MM.1S (cell line): Measurements from ENCODE around the gene SMU1.

Source experiments
- DNase-seq: peaks from one replicate; pipeline ENCODE4 v3.0.0-alpha.2; 2015
- H2AFZ ChIP-seq: fragments of 300-600 bp; sonication (generic); 2 replicates; pipeline ENCODE4 v1.6.0; 2016; ENCODE audit warnings: antibody characterized with exemption, low read length
- H3F3A ChIP-seq: fragments of 300-600 bp; sonication (generic); 2 replicates; pipeline ENCODE4 v1.6.1; 2016; ENCODE audit warnings: mild to moderate bottlenecking, antibody characterized with exemption, low read length, moderate library complexity, mixed read lengths; ENCODE audit not compliant: insufficient read depth
- H3K27ac ChIP-seq: fragments of 300-600 bp; sonication (generic); 2 replicates; pipeline ENCODE4 v1.5.1; 2016; ENCODE audit warnings: mild to moderate bottlenecking, low read length
- H3K27me3 ChIP-seq: fragments of 300-600 bp; sonication (generic); replicated peaks from 2 replicates; pipeline ENCODE4 v1.6.0; 2016; ENCODE audit warnings: low read length; ENCODE audit not compliant: insufficient read depth
- H3K36me3 ChIP-seq: fragments of 300-600 bp; sonication (generic); replicated peaks from 2 replicates; pipeline ENCODE4 v1.6.1; 2016; ENCODE audit warnings: mild to moderate bottlenecking, low read length, mixed read lengths; ENCODE audit not compliant: insufficient read depth
- H3K4me1 ChIP-seq: fragments of 300-600 bp; sonication (generic); 2 replicates; pipeline ENCODE4 v1.6.1; 2016; ENCODE audit warnings: low read length, mixed read lengths
- H3K4me2 ChIP-seq: fragments of 300-600 bp; sonication (generic); 2 replicates; pipeline ENCODE4 v1.6.0; 2016; ENCODE audit warnings: low read depth, low read length
- H3K4me3 ChIP-seq: fragments of 300-600 bp; sonication (generic); 2 replicates; pipeline ENCODE4 v1.5.1; 2016; ENCODE audit warnings: low read length, mixed read lengths
- H3K79me2 ChIP-seq: fragments of 300-600 bp; sonication (generic); 2 replicates; pipeline ENCODE4 v1.6.1; 2016; ENCODE audit warnings: mixed run types, low read length, mixed read lengths
- H3K9ac ChIP-seq: fragments of 300-600 bp; sonication (generic); 2 replicates; pipeline ENCODE4 v1.6.1; 2016; ENCODE audit warnings: low read length, mixed read lengths
- H3K9me2 ChIP-seq: fragments of 300-600 bp; sonication (generic); replicated peaks from 2 replicates; pipeline ENCODE4 v1.6.1; 2016; ENCODE audit warnings: mild to moderate bottlenecking, low read length, mixed read lengths; ENCODE audit not compliant: insufficient read depth
- H3K9me3 ChIP-seq: fragments of 300-600 bp; sonication (generic); replicated peaks from 2 replicates; pipeline ENCODE4 v1.6.1; 2016; ENCODE audit warnings: mild to moderate bottlenecking, low read length, mixed read lengths; ENCODE audit not compliant: insufficient read depth
- H4K20me1 ChIP-seq: fragments of 300-600 bp; sonication (generic); 2 replicates; pipeline ENCODE4 v1.6.1; 2016; ENCODE audit warnings: mild to moderate bottlenecking, low read length, moderate library complexity, mixed read lengths; ENCODE audit not compliant: insufficient read depth
- CTCF ChIP-seq: fragments of 300-600 bp; sonication (generic); IDR thresholded peaks from 2 replicates; pipeline ENCODE4 v1.5.1; 2016; ENCODE audit warnings: antibody characterized with exemption, low read length, mixed read lengths
- EZH2 ChIP-seq: fragments of 300-600 bp; sonication (generic); optimal IDR thresholded peaks from 2 replicates; pipeline ENCODE3; 2017; ENCODE audit warnings: low read depth, mild to moderate bottlenecking, antibody characterized with exemption, low read length, mixed read lengths
- EZH2phosphoT487 ChIP-seq: fragments of 300-600 bp; sonication (generic); IDR thresholded peaks from 2 replicates; pipeline ENCODE4 v1.6.1; 2018; ENCODE audit warnings: antibody characterized with exemption, low read length

Gene SMU1

GRCh38 chr9:33124046-33124445 lies 47.6 kb upstream of the SMU1 start:
- Histone ChIP-seq H3K4me3 (no peak overlapping the region), H3K79me2 (0 out of 2 replicates have a peak, but pooled peaks cover 9% of the 10 kb centered on the region), H3K36me3 (no peaks in the 10 kb centered on the region), H3K9me2 (no peaks in the 10 kb centered on the region), H3K9me3 (no peaks in the 10 kb centered on the region), H3K4me2 (no peak overlapping the region), H3K27me3 (no peaks in the 10 kb centered on the region), H3F3A (no peaks in the 10 kb centered on the region), H3K27ac (no peak overlapping the region), H3K9ac (no peak overlapping the region), H3K4me1 (peaks cover 7% of the 10 kb centered on the region), H2AFZ (no peak overlapping the region), H4K20me1 (no peaks in the 10 kb centered on the region)
- TF ChIP-seq CTCF (no peak), EZH2phosphoT487 (no peak), EZH2 (no peak)
- no peak for DNase-seq

- Histone ChIP-seq H3K9me3 (no peaks in the 10 kb centered on the region), H3K27ac (no peak overlapping the region), H3K36me3 (no peaks in the 10 kb centered on the region), H3K9ac (no peak overlapping the region), H3K9me2 (no peaks in the 10 kb centered on the region), H3K27me3 (no peaks in the 10 kb centered on the region), H3K79me2 (0 out of 2 replicates have a peak, but pooled peaks cover 7% of the 10 kb centered on the region), H2AFZ (no peak overlapping the region), H3K4me3 (no peak overlapping the region), H3K4me1 (peaks cover 7% of the 10 kb centered on the region), H3F3A (no peaks in the 10 kb centered on the region), H3K4me2 (no peak overlapping the region), H4K20me1 (no peaks in the 10 kb centered on the region)
- no peak for DNase-seq
- TF ChIP-seq CTCF (no peak), EZH2 (no peak), EZH2phosphoT487 (no peak)
Observed at GRCh38 chr9:33123407-33124031, 47.0 kb upstream of the SMU1 start.

- TF ChIP-seq CTCF, result no peak
- TF ChIP-seq EZH2phosphoT487, result no peak
- no peak for TF ChIP-seq EZH2
- Histone ChIP-seq H3K4me3 (no peak overlapping the region), H3K79me2 (0 out of 2 replicates have a peak, but pooled peaks cover 7% of the 10 kb centered on the region), H3K36me3 (no peaks in the 10 kb centered on the region), H3F3A (0 out of 2 replicates have a peak, but pooled peaks cover 8% of the 10 kb centered on the region), H3K9ac (no peak overlapping the region), H4K20me1 (no peaks in the 10 kb centered on the region), H3K9me2 (no peaks in the 10 kb centered on the region), H3K27me3 (no peaks in the 10 kb centered on the region), H3K4me1 (peaks cover 19% of the 10 kb centered on the region), H3K4me2 (no peak overlapping the region), H3K9me3 (no peaks in the 10 kb centered on the region), H3K27ac (no peak overlapping the region), H2AFZ (no peak overlapping the region)
- DNase-seq, result no peak
Observed at GRCh38 chr9:33120620-33121019, 44.1 kb upstream of the SMU1 start.
